GM19043 (cell line): ENCODE results near the gene ZNF559.
"Not testable (repeated sequence)": the region's sequence is repeated elsewhere in the genome, so short reads cannot be mapped to it uniquely, and the experiment has no call there.

Experiments used
- ATAC-seq: cut with Tn5 transposase; IDR thresholded peaks from one replicate; pipeline ENCODE4 v1.9.1; 2021; ENCODE audit warnings: low read depth; ENCODE audit not compliant: unreplicated experiment

ZNF559 gene

GRCh38 chr19:9323919-9324583 lies at the start of gene ZNF559:
ZNF559 (plus strand) TSS chr19:9324179; CDS start chr19:9338550, 14,371 bp downstream.
- ATAC-seq = peak; percentile 84

GRCh38 chr19:9283485-9283884 lies 40.5 kb upstream of the ZNF559 start:
- ATAC-seq = not testable (repeated sequence)

- no peak for ATAC-seq
Observed at GRCh38 chr19:9289231-9289884, 34.6 kb upstream of the ZNF559 start.

- ATAC-seq = no peak
Observed at GRCh38 chr19:9295411-9295849, 28.5 kb upstream of the ZNF559 start.

- ATAC-seq = no peak
Observed at GRCh38 chr19:9296336-9296735, 27.6 kb upstream of the ZNF559 start.

GRCh38 chr19:9306443-9306842 lies 17.5 kb upstream of the ZNF559 start:
- no peak for ATAC-seq

GRCh38 chr19:9308091-9308770 lies 15.7 kb upstream of the ZNF559 start:
- ATAC-seq = no peak

- ATAC-seq = peak; percentile 82
Observed at GRCh38 chr19:9309139-9309973, 14.6 kb upstream of the ZNF559 start, which contains the start of gene ZNF699. ZNF699 (minus strand) TSS chr19:9309838; CDS start chr19:9305119, 4,719 bp downstream.

- peak; percentile 60 for ATAC-seq
Observed at GRCh38 chr19:9309974-9310446, 14.0 kb upstream of the ZNF559 start.

GRCh38 chr19:9313756-9314155 lies 10.2 kb upstream of the ZNF559 start:
- ATAC-seq = no peak

GRCh38 chr19:9321338-9321737 lies 2.6 kb upstream of the ZNF559 start:
- ATAC-seq = no peak

GRCh38 chr19:9321756-9322155 lies 2.2 kb upstream of the ZNF559 start:
- not testable (repeated sequence) for ATAC-seq

- not testable (repeated sequence) for ATAC-seq
Observed at GRCh38 chr19:9322201-9322600, 1.8 kb upstream of the ZNF559 start.

GRCh38 chr19:9323557-9323918 lies 441 bp upstream of the ZNF559 start:
- ATAC-seq = peak; percentile 22

- ATAC-seq = no peak
Observed at GRCh38 chr19:9324584-9324962, 594 bp downstream of the ZNF559 start.

GRCh38 chr19:9329999-9330398 lies 6.0 kb downstream of the ZNF559 start:
- no peak for ATAC-seq

- no peak for ATAC-seq
Observed at GRCh38 chr19:9342610-9343304, 18.8 kb downstream of the ZNF559 start.

GRCh38 chr19:9345005-9345404 lies 21.0 kb downstream of the ZNF559 start:
- no peak for ATAC-seq

GRCh38 chr19:9348253-9348652 lies 24.3 kb downstream of the ZNF559 start:
- ATAC-seq = no peak

GRCh38 chr19:9348671-9349070 lies 24.7 kb downstream of the ZNF559 start:
- no peak for ATAC-seq
